ENCODE results near the gene UNC13A.

- TF ChIP-seq CTCF (IDR thresholded peaks at IDR 0.05) = no peak
- TF ChIP-seq POLR2A (IDR thresholded peaks at IDR 0.05) = no peak
Measured at GRCh38 chr19:17718550-17718946, 30.4 kb upstream of the UNC13A start.

Data from stomach (tissue), 4 donors.